K562 (cell line): Measurements from ENCODE around the gene SOWAHA. TPM values are rescaled to one million over a fixed set of nuclear protein-coding genes. Genes with fewer than 3 reads are reported as not detected.

Source experiments
- ATAC-seq: fragments of 200-7000 bp; cut with Tn5 transposase; 3 replicates; pipeline ENCODE4 v1.9.1; 2020; ENCODE audit warnings: moderate library complexity
- BruUV-seq: library from RNA; stranded (reverse); fragments of 400-500 nt; replicated peaks from 2 replicates; lab custom pipeline; 2021; lab: Mats Ljungman, UMichigan
- CTCF ChIA-PET: fragments of 300-600 bp; formaldehyde crosslinking; extraction: SDS; loops from one replicate; lab custom pipeline; 2021; ENCODE audit warnings: low intra/inter-chr PET ratio; lab: Yijun Ruan, JAX
- POLR2A ChIA-PET: fragments of 300-600, 350-650 bp; sonication (Branson Sonifier 250); formaldehyde crosslinking; extraction: SDS; loops from one replicate; lab custom pipeline; 2021; ENCODE audit warnings: antibody characterized with exemption, inconsistent platforms; lab: Yijun Ruan, JAX
- DNase-seq, 4 experiments: peaks; one replicate each; pipeline versions ENCODE4 v3.0.0 to v3.0.0-alpha.2; 2011 to 2018; ENCODE audit warnings: low spot score in 3 of 4, mixed read lengths in 3 of 4; ENCODE audit errors: extremely low read depth in 1 of 4
- FAIRE-seq: peaks from 2 replicates; lab custom pipeline; 2011; peaks lifted over from hg19 to GRCh38; lab: Jason Lieb, UNC
- H2AFZ ChIP-seq: 2 replicates; pipeline ENCODE4 v1.6.0; 2011; ENCODE audit warnings: low read depth, low read length, control low read depth, inconsistent platforms
- H3K27ac ChIP-seq: fragments of 200-600 bp; 3 replicates; pipeline ENCODE4 v1.8.0; 2011; ENCODE audit warnings: low read depth, mild to moderate bottlenecking, control low read depth, inconsistent platforms, low read length, moderate library complexity, mixed read lengths; ENCODE audit errors: extremely low read depth
- H3K27me3 ChIP-seq, 2 experiments: fragments of 300-600 bp in 1 of 2; 2 replicates in 1 of 2; 3 replicates in 1 of 2; pipeline versions ENCODE4 v1.6.0 to v1.8.0; 2011; ENCODE audit warnings: inconsistent platforms in 2 of 2, low read length in 2 of 2, mild to moderate bottlenecking in 1 of 2, mixed read lengths in 1 of 2, moderate library complexity in 1 of 2; ENCODE audit not compliant: control insufficient read depth in 2 of 2, insufficient read depth in 2 of 2
- H3K36me3 ChIP-seq: fragments of 300-600 bp; 3 replicates; pipeline ENCODE4 v1.8.0; 2011; ENCODE audit warnings: mild to moderate bottlenecking, low read length, inconsistent platforms; ENCODE audit not compliant: control insufficient read depth, insufficient read depth
- H3K4me1 ChIP-seq, 2 experiments: fragments of 200-600 bp in 1 of 2; replicated peaks in 1 of 2; 2 replicates in 1 of 2; 3 replicates in 1 of 2; pipeline versions ENCODE4 v1.5.1 to v1.8.0; 2011; ENCODE audit warnings: inconsistent platforms in 2 of 2, low read length in 2 of 2, mild to moderate bottlenecking in 1 of 2, mixed read lengths in 1 of 2, moderate library complexity in 1 of 2; ENCODE audit not compliant: control insufficient read depth in 2 of 2, insufficient read depth in 2 of 2
- H3K4me2 ChIP-seq: 2 replicates; pipeline ENCODE4 v1.6.1; 2011; ENCODE audit warnings: low read length, control low read depth, inconsistent platforms, mixed read lengths; ENCODE audit not compliant: insufficient read depth
- H3K4me3 ChIP-seq: fragments of 200-600 bp; sonication (generic), shearing (Covaris generic); 2 replicates; pipeline ENCODE4 v1.5.1; 2016; ENCODE audit warnings: control low read depth, inconsistent platforms
- H3K79me2 ChIP-seq: fragments of 200-600 bp; 3 replicates; pipeline ENCODE4 v1.8.0; 2011; ENCODE audit warnings: low read length, inconsistent platforms; ENCODE audit not compliant: control insufficient read depth, insufficient read depth
- H3K9ac ChIP-seq, 2 experiments: 2 replicates each; pipeline versions ENCODE4 v1.6.0 to v1.6.1; 2011; ENCODE audit warnings: low read depth in 2 of 2, low read length in 2 of 2, control low read depth in 1 of 2, inconsistent platforms in 1 of 2, mild to moderate bottlenecking in 1 of 2, mixed read lengths in 1 of 2; ENCODE audit not compliant: insufficient read depth in 1 of 2
- H3K9me1 ChIP-seq: one replicate; pipeline ENCODE4 v1.6.0; 2011; ENCODE audit warnings: inconsistent platforms, mild to moderate bottlenecking, low read length, moderate library complexity; ENCODE audit not compliant: control insufficient read depth, insufficient read depth
- H3K9me3 ChIP-seq: replicated peaks from 2 replicates; pipeline ENCODE4 v1.5.1; 2011; ENCODE audit warnings: low read depth, low read length, inconsistent platforms; ENCODE audit not compliant: control insufficient read depth, insufficient read depth
- H4K20me1 ChIP-seq: replicated peaks from 2 replicates; pipeline ENCODE4 v1.6.1; 2011; ENCODE audit warnings: low read length, inconsistent platforms, mixed read lengths; ENCODE audit not compliant: control insufficient read depth, insufficient read depth
- FOXA3 ChIP-seq, 2 experiments: fragments of 450-650 bp in 1 of 2; sonication (generic) in 1 of 2; formaldehyde crosslinking; IDR thresholded peaks in 1 of 2; conservative IDR thresholded peaks in 1 of 2; 2 replicates each; pipeline versions ENCODE4 v1.4.0 to v1.8.0; 2020 to 2022; ENCODE audit warnings: mild to moderate bottlenecking in 2 of 2, missing genetic modification reagents in 1 of 2
- MAFF ChIP-seq: IDR thresholded peaks from 2 replicates; pipeline ENCODE4 v1.6.1; 2012; ENCODE audit warnings: low read length, improper control_type of control experiment
- SIN3A ChIP-seq, 2 experiments: fragments of 150-350 bp in 1 of 2; IDR thresholded peaks; 2 replicates each; pipeline ENCODE4 v1.6.1; 2011 to 2016; ENCODE audit warnings: borderline replicate concordance in 2 of 2, low read depth in 2 of 2, low read length in 2 of 2, mild to moderate bottlenecking in 2 of 2, moderate library complexity in 2 of 2; ENCODE audit not compliant: control insufficient read depth in 1 of 2
- WGBS: fragments of 100-300 bp; shearing (Covaris generic); methylation state at CpG from one replicate; pipeline ENCODE4 v1.1.6; 2016; ENCODE audit warnings: low coverage, mixed read lengths; ENCODE audit not compliant: insufficient coverage; ENCODE audit errors: missing lambda C conversion rate; 5-methylcytosine and 5-hydroxymethylcytosine counted together
- in situ Hi-C: fragments of 300-500 bp; cut with MboI; formaldehyde crosslinking; loops from 4 replicates; pipeline ENCODE4 v1.15.0; 2018; ENCODE audit warnings: inconsistent platforms, mixed read lengths
- intact Hi-C: fragments of 100-400 bp; cut with micrococcal nuclease; formaldehyde crosslinking; loops from 2 replicates; pipeline ENCODE4 v1.14.2; 2022
- polyA plus RNA-seq, 8 experiments: library from polyadenylated mRNA; depleted of rRNA in 4 of 8; stranded (reverse) in 5 of 8; unstranded in 3 of 8; fragments of >200 nt; fragmentation: Nextera tagmentation in 2 of 8; fragmentation: Illumina TruSeq in 1 of 8; extraction: Ambion mirVana in 2 of 8; extraction: Trizol in 1 of 8; gene quantifications; 2 replicates each; pipeline versions ENCODE4 v1.2.1 to v1.2.3, GENCODE V29; 2011 to 2014; ENCODE audit warnings: inconsistent platforms in 1 of 8, missing spikeins in 1 of 8
- total RNA-seq, 7 experiments: library from RNA; depleted of rRNA in 6 of 7; stranded (reverse); fragments of >200 nt in 6 of 7; fragmentation: Illumina TruSeq in 2 of 7; extraction: Trizol in 2 of 7; gene quantifications; 2 replicates each; pipeline versions ENCODE4 v1.2.1 to v1.2.3, GENCODE V29; 2011 to 2021; ENCODE audit warnings: low replicate concordance in 1 of 7

Gene SOWAHA
- total and polyA plus RNA-seq, 9 of the 15 experiments (the other 6 are each of a cell fraction or from before 2014, with no cell fraction given) = not detected

GRCh38 chr5:132821791-132822190 lies 8.7 kb downstream of the SOWAHA start:
- Histone ChIP-seq H3K9me1 (no peaks in the 10 kb centered on the region), H3K4me2 (no peak overlapping the region), H3K4me3 (no peak overlapping the region), H3K27me3 (no peaks in the 10 kb centered on the region), H3K36me3 (peaks cover 36% of the 10 kb centered on the region; the same call in 2 of the 3 replicates), H3K79me2 (no peaks in the 10 kb centered on the region), H3K9me3 (no peaks in the 10 kb centered on the region), H3K4me1 (peaks cover 2 to 21% of the 10 kb centered on the region in 2 experiments; a peak in 3 of 5 replicates), H3K27ac (no peak overlapping the region), H2AFZ (no peak overlapping the region), H4K20me1 (no peaks in the 10 kb centered on the region), H3K9ac (peak overlapping the region in 1 of 2 experiments; percentile 42; a peak in 1 of 4 replicates)
- BruUV-seq = no TSS peak
- DNase-seq = no peak
- peak; percentile 64 for FAIRE-seq
- CTCF ChIA-PET = interaction anchor here (0.6 kb wide), 1 partner anchor 67 kb away, joined by 3 read pairs; no protein-coding TSS in a partner anchor
- 75% methylated on average over 1 of the region's 1 CpG for WGBS
- in situ Hi-C loops (no loop called here), intact Hi-C loops (loop anchor here (2.0 to 5.0 kb wide), 3 partner anchors 43 to 229 kb away; no protein-coding TSS in a partner anchor)
- POLR2A ChIA-PET = interaction anchor here (0.6 to 2.6 kb wide), 5 partner anchors 7 to 67 kb away, joined by 3 to 17 read pairs (median 4); partner anchors contain the start of gene SHROOM1
- TF ChIP-seq SIN3A (IDR thresholded peaks at IDR 0.05; ENCODE audit: borderline replicate concordance in 2 of 2, control insufficient read depth in 1 of 2, low read depth in 2 of 2, low read length in 2 of 2) = no peak
- TF ChIP-seq MAFF = no peak
- TF ChIP-seq FOXA3 (CRISPR knock-in tag; conservative IDR thresholded peaks at IDR 0.05 in 1 of 2, IDR thresholded peaks at IDR 0.05 in 1 of 2) = peak in 1 of 2 experiments; percentile 72; a peak in 1 of 4 replicates
- ATAC-seq = peak; percentile 5
